Smooth muscle cell (in vitro differentiated cells): ENCODE data around the gene ASTN2. TPM values are rescaled to one million over a fixed set of nuclear protein-coding genes. Genes with fewer than 3 reads are reported as not detected.

Experiments used
- DNase-seq: peaks from one replicate; lab custom pipeline; 2025; ENCODE audit not compliant: unreplicated experiment; lab: John Stamatoyannopoulos, UW
- H2AFZ ChIP-seq: fragments of 200-600 bp; sonication (generic); 2 replicates; pipeline ENCODE4 v1.6.0; 2016; ENCODE audit warnings: antibody characterized with exemption, low read depth, mild to moderate bottlenecking
- H3F3A ChIP-seq: fragments of 200-600 bp; sonication (generic); 2 replicates; pipeline ENCODE4 v1.6.0; 2017; ENCODE audit warnings: antibody characterized with exemption, low read depth
- H3K27ac ChIP-seq: fragments of 200-600 bp; sonication (generic); 2 replicates; pipeline ENCODE4 v1.5.1; 2016; ENCODE audit warnings: low read depth, mild to moderate bottlenecking
- H3K27me3 ChIP-seq: fragments of 200-600 bp; sonication (generic); 2 replicates; pipeline ENCODE4 v1.6.1; 2016; ENCODE audit warnings: low read depth, mild to moderate bottlenecking
- H3K36me3 ChIP-seq: fragments of 200-600 bp; sonication (generic); 2 replicates; pipeline ENCODE4 v1.5.1; 2016; ENCODE audit warnings: low read depth
- H3K4me1 ChIP-seq: fragments of 200-600 bp; sonication (generic); 2 replicates; pipeline ENCODE4 v1.5.1; 2016; ENCODE audit warnings: low read depth
- H3K4me2 ChIP-seq: fragments of 200-600 bp; sonication (generic); 2 replicates; pipeline ENCODE4 v1.6.0; 2016; ENCODE audit warnings: mild to moderate bottlenecking
- H3K4me3 ChIP-seq: fragments of 200-600 bp; sonication (generic); 2 replicates; pipeline ENCODE4 v1.5.1; 2016; ENCODE audit warnings: mild to moderate bottlenecking
- H3K79me2 ChIP-seq: fragments of 200-600 bp; sonication (generic); 2 replicates; pipeline ENCODE4 v1.6.0; 2016; ENCODE audit warnings: low read depth, mild to moderate bottlenecking
- H3K9ac ChIP-seq: fragments of 200-600 bp; sonication (generic); 2 replicates; pipeline ENCODE4 v1.6.0; 2016; ENCODE audit warnings: low read depth
- H3K9me3 ChIP-seq: fragments of 200-600 bp; sonication (generic); replicated peaks from 2 replicates; pipeline ENCODE4 v1.5.1; 2016; ENCODE audit warnings: low read depth
- H4K20me1 ChIP-seq: fragments of 200-600 bp; sonication (generic); 2 replicates; pipeline ENCODE4 v1.6.0; 2016; ENCODE audit warnings: low read depth
- WGBS: methylation state at CpG from one replicate; pipeline ENCODE4 v1.1.7; 2016; ENCODE audit warnings: low lambda C conversion rate; 5-methylcytosine and 5-hydroxymethylcytosine counted together
- polyA plus RNA-seq: library from polyadenylated mRNA; unstranded; fragments of >200 nt; fragmentation: Nextera tagmentation; extraction: Ambion mirVana; gene quantifications from 2 replicates; pipeline ENCODE4 v1.2.1, GENCODE V29; 2016
- total RNA-seq: library from RNA; depleted of rRNA; stranded (reverse); fragments of >200 nt; gene quantifications from 2 replicates; pipeline ENCODE4 v1.2.3, GENCODE V29; 2014
- TF ChIP-seq, protein P1 (sequence below): fragments of 200-600 bp; sonication (generic); IDR thresholded peaks from 2 replicates; pipeline ENCODE4 v1.5.1; 2017; ENCODE audit warnings: borderline replicate concordance, mild to moderate bottlenecking, antibody characterized with exemption; ENCODE audit not compliant: insufficient read depth, poor library complexity, severe bottlenecking

The ASTN2 gene
- total and polyA plus RNA-seq, 2 experiments from 2014 or later = 6.5 to 6.7 TPM

DNA sequence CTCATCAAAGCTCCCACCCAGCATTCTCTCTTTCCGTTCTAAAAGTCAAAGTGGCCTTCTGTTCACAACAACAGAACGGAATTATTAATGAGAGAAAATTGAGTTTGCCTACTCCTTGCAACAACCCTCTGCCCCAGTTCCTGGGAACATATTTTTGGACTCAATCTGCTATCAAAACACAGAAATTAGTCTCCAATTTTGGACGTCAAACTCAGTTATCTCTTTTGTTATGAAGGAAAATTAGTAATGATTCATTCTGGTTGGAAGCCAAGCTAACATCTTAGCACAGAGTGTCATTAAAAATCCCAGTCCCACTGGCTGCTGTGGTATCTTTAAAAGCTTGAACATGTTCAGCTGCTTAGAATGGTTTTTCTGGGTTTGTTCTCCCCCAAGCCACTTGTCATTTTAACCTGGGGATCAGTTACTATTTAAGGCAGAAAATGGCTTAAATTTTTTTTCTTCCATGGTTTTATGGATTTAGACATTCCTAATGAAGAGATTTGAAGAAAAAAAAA, 384.5 kb downstream of the ASTN2 start:
- no peaks in the 10 kb centered on the region for H3K79me2 ChIP-seq
- TF ChIP-seq, protein P1, sequence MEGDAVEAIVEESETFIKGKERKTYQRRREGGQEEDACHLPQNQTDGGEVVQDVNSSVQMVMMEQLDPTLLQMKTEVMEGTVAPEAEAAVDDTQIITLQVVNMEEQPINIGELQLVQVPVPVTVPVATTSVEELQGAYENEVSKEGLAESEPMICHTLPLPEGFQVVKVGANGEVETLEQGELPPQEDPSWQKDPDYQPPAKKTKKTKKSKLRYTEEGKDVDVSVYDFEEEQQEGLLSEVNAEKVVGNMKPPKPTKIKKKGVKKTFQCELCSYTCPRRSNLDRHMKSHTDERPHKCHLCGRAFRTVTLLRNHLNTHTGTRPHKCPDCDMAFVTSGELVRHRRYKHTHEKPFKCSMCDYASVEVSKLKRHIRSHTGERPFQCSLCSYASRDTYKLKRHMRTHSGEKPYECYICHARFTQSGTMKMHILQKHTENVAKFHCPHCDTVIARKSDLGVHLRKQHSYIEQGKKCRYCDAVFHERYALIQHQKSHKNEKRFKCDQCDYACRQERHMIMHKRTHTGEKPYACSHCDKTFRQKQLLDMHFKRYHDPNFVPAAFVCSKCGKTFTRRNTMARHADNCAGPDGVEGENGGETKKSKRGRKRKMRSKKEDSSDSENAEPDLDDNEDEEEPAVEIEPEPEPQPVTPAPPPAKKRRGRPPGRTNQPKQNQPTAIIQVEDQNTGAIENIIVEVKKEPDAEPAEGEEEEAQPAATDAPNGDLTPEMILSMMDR = no peak
- H3K27ac ChIP-seq = no peak overlapping the region
- H3K4me1 ChIP-seq = no peaks in the 10 kb centered on the region
- 79% methylated on average over 3 of the region's 3 CpGs for WGBS
- no peaks in the 10 kb centered on the region for H3F3A ChIP-seq
- H4K20me1 ChIP-seq = no peaks in the 10 kb centered on the region
- no peaks in the 10 kb centered on the region for H3K27me3 ChIP-seq
- no peak overlapping the region for H3K4me3 ChIP-seq
- H2AFZ ChIP-seq = no peak overlapping the region
- DNase-seq = no peak
- no peak overlapping the region for H3K9ac ChIP-seq
- H3K36me3 ChIP-seq = no peaks in the 10 kb centered on the region
- H3K9me3 ChIP-seq = no peaks in the 10 kb centered on the region
- H3K4me2 ChIP-seq = no peak overlapping the region

DNA sequence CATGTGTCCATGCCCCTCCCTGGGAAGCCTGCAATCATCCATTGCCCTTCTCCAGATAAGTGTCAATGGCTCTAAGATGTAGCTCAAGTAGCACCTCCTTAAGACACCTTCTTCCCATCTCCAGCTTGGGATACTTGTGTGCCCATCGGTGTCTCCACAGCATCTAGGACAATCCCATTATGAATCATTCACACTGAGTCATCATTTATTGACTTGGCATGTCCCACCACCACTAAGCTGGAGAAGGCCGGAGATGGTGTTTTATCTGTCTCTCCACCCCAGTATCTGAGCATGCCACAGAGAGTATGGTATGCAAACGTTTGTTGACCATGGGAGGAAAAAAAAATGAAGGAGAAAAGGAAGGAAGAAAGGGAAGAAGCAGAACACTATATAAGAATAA, 385.5 kb downstream of the ASTN2 start:
- TF ChIP-seq, protein P1 = no peak
- H4K20me1 ChIP-seq = no peaks in the 10 kb centered on the region
- H3K27me3 ChIP-seq = no peaks in the 10 kb centered on the region
- WGBS = 59% methylated on average over 3 of the region's 3 CpGs
- no peak overlapping the region for H2AFZ ChIP-seq
- H3K4me1 ChIP-seq = no peaks in the 10 kb centered on the region
- H3K9me3 ChIP-seq = no peaks in the 10 kb centered on the region
- no peak overlapping the region for H3K9ac ChIP-seq
- H3K4me2 ChIP-seq = no peak overlapping the region
- H3K79me2 ChIP-seq = no peaks in the 10 kb centered on the region
- peaks cover 4% of the 10 kb centered on the region for H3F3A ChIP-seq
- H3K36me3 ChIP-seq = no peaks in the 10 kb centered on the region
- no peak overlapping the region for H3K27ac ChIP-seq
- H3K4me3 ChIP-seq = no peak overlapping the region
- no peak for DNase-seq

DNA sequence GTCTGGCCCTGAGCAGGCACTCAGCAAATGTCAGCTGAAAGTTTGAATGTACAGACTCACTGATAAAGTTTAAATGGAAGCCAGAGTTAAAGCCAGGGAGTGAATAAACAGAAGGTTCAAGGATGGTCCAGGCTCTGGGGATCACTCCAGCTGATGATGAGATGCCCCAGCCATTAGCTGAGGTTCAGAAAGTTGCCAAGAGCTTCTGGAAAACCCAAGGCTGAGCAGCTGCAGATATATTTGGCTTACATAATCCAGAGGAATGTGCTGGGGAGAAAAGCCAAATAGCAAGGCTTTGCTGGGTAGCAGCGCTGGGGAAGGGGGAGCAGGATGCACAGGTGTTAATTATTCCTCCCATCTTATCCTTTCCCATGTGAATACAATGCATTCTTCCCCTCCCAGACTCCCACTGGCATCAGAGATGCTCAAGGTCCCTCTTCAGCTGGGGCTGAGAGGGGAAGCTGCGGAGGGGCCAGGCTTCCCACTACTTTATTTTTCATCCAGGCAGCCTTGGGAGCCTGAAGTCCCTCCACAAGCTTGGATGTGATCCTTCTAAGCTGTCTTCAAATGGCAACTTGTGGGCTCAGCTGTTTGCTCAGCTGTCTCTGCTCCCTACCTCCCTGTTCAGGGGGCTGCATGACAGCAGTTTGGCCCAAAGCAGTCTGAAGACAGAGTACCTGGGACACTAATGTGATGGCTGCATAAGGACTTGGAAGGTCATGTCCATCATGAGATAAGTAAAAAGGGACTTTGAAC, 386.6 kb downstream of the ASTN2 start:
- WGBS = 73% methylated on average over 2 of the region's 2 CpGs
- Histone ChIP-seq H2AFZ (no peak overlapping the region), H3K9ac (no peak overlapping the region), H3K79me2 (no peaks in the 10 kb centered on the region), H3K4me3 (no peak overlapping the region), H3K36me3 (no peaks in the 10 kb centered on the region), H3K27ac (no peak overlapping the region), H3K4me1 (no peaks in the 10 kb centered on the region), H3K27me3 (no peaks in the 10 kb centered on the region), H3K9me3 (no peaks in the 10 kb centered on the region), H4K20me1 (no peaks in the 10 kb centered on the region), H3F3A (peaks cover 4% of the 10 kb centered on the region), H3K4me2 (no peak overlapping the region)
- DNase-seq = no peak
- TF ChIP-seq, protein P1 = no peak

DNA sequence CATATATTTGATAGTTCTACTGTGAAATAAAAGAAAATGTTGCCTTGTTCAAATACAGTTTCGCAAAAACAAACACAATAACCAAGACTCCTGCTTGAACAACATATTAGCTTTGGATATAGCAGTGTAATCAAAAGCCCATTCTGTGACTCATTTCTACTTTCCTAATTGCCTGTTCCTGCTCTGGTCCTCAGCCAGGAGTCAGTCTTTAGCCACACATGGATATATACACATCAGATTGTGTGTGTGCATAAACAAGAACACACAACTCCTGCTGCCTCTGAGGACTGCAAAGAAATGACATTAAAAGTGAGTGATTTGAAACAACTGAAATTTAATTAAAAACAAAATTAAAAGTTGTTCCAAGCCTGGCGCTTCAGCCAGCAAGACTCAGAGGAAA, 393.0 kb downstream of the ASTN2 start:
- H3K27ac ChIP-seq = no peak overlapping the region
- no peaks in the 10 kb centered on the region for H3K9me3 ChIP-seq
- 95% methylated on average over 2 of the region's 2 CpGs for WGBS
- no peak for DNase-seq
- no peak overlapping the region for H3K4me2 ChIP-seq
- no peaks in the 10 kb centered on the region for H3K27me3 ChIP-seq
- H3F3A ChIP-seq = peaks cover 4% of the 10 kb centered on the region
- no peaks in the 10 kb centered on the region for H3K79me2 ChIP-seq
- no peaks in the 10 kb centered on the region for H3K36me3 ChIP-seq
- no peak overlapping the region for H3K4me3 ChIP-seq
- TF ChIP-seq, protein P1 = no peak
- no peak overlapping the region for H3K9ac ChIP-seq
- H3K4me1 ChIP-seq = no peaks in the 10 kb centered on the region
- H4K20me1 ChIP-seq = no peaks in the 10 kb centered on the region
- H2AFZ ChIP-seq = no peak overlapping the region
